ENCODE results near the gene HIRIP3. TPM values are rescaled to one million over a fixed set of nuclear protein-coding genes. Genes with fewer than 3 reads are reported as not detected.
A peak's percentile ranks its signal among the peaks of the same experiment; 100 is the strongest.

The HIRIP3 gene
- polyA plus RNA-seq, 1 of the 3 experiments (the other 2 are of a cell fraction), result 18.9 TPM

DNA sequence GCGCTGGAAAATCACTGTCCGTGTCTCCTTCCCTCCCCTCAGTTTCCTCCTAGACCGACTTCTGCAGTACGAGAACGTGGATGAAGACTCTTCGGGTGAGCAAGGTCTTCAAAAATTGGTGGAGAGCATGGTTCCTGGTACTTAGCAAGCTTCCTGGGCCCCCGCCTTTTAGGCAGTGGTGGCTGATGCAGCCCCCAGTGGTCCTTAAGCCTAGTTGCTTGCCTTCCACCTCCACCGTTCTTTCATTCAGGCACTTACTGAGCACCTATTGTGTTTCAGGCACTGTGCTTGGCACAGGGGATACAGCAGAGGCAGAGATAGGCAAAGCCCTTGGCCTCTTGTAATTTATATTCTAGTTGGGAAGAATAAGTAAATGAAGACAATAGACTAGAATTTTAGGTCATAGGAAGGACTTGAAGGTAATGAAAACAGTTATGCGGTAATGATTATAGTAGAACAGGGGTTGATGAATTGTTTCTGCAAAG, 1.4 kb upstream of the HIRIP3 start (continued):
- TF ChIP-seq SMC3 (IDR thresholded peaks at IDR 0.05; ENCODE audit: low read depth, low read length), result no peak

DNA sequence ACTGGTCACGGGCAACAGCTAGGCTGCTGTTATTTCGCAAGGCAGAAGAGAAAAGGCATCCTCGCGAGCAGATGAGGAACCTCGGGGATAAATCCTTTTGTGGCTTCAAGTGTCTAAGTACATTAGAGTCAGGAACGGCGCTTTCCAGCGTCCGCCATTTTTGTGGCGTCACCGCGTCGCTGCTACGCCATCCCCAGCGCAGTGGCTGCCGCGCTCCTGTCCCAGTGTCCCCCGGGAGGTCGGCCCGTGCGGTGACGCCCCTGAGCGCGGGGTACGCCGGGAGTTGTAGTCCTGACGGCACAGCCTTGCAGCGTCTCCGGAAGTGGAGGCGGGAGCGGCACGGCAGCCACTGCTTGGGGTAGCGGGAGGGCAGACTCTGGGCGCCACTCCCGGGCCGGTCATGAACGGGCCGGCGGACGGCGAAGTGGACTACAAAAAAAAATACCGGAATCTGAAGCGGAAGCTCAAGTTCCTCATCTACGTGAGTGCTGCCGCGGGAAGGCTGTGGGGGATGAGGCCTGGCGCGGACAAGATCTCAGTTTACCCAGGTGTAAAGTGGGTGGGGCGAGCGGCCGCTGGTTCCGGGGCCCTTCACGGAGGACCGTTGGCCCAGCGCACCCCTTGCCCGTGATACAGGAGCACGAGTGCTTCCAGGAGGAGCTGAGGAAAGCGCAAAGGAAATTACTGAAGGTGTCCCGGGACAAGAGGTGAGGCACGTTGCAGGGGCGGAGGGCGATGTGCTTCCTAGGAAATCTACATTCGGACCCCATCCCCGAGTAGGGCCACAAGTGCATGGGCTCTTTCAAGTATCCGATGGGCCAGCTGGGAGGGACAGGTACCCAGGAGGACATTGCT, 721 bp upstream of the HIRIP3 start, which contains the start of gene INO80E:
INO80E (plus strand) TSS at position 331 of the 855 bp plus-strand sequence; CDS start at position 401, 70 bp downstream.
- peak within 1 kb of the TSS; percentile 94 for H3K27ac ChIP-seq (ENCODE audit: low read depth in 2 of 2, low read length in 1 of 2)
- H3K9me3 ChIP-seq, result no peaks in the 10 kb centered on the region
- no peaks in the 10 kb centered on the region for H3K9me2 ChIP-seq
- peak within 1 kb of the TSS; percentile 90 for H3K9ac ChIP-seq
- WGBS (ENCODE audit: low lambda C conversion rate), result under 1% methylated on average over 44 of the region's 65 CpGs
- H3K4me1 ChIP-seq (ENCODE audit: control insufficient read depth in 1 of 2, insufficient read depth in 2 of 2, low read depth in 1 of 2, low read length in 1 of 2), result peaks cover 0 to 14% of the 10 kb centered on the region in 2 experiments; a peak in 1 of 4 replicates
- H3K79me2 ChIP-seq (ENCODE audit: insufficient read depth), result peaks cover 19% of the 10 kb centered on the region; the same call in 1 of the 2 replicates
- H3K27me3 ChIP-seq (ENCODE audit: insufficient read depth), result no peaks in the 10 kb centered on the region
- H4K20me1 ChIP-seq (ENCODE audit: insufficient read depth), result no peaks in the 10 kb centered on the region
- ChIA-PET CTCF (interaction anchor here (0.8 to 2.8 kb wide), 5 partner anchors 10 to 206 kb away, joined by 4 to 11 read pairs (median 4); partner anchors contain the start of genes DOC2A, KIF22 and TLCD3B), POLR2A (interaction anchor here (0.8 to 1.3 kb wide), 5 partner anchors 10 to 98 kb away, joined by 3 to 4 read pairs (median 3); partner anchors contain the start of genes SEZ6L2 and TAOK2)
- H3K36me3 ChIP-seq (replicated peaks in 1 of 2; ENCODE audit: control insufficient read depth in 1 of 2, insufficient read depth in 2 of 2, low read length in 1 of 2), result peaks cover 5 to 30% of the 10 kb centered on the region in 2 experiments
- H3F3A ChIP-seq (replicated peaks; ENCODE audit: insufficient read depth), result peaks cover 10% of the 10 kb centered on the region
- H2AFZ ChIP-seq (ENCODE audit: low read depth), result peak within 1 kb of the TSS; percentile 97
- DNase-seq, result peak; percentile 99
- peak within 1 kb of the TSS; percentile 99 for H3K4me2 ChIP-seq
- H3K4me3 ChIP-seq (ENCODE audit: low read depth in 2 of 2, low read length in 1 of 2), result peak within 1 kb of the TSS; percentile 87 to 92
- TF ChIP-seq GABPA (IDR thresholded peaks at IDR 0.05; ENCODE audit: low read depth) (peak; percentile 75), FOSL2 (IDR thresholded peaks at IDR 0.05; ENCODE audit: borderline replicate concordance, low read depth) (no peak), ELF1 (IDR thresholded peaks at IDR 0.05) (peak; percentile 91), RAD21 (IDR thresholded peaks at IDR 0.05; ENCODE audit: low read length) (no peak), FOXM1 (IDR thresholded peaks at IDR 0.05; ENCODE audit: low read depth) (no peak), EP300 (IDR thresholded peaks at IDR 0.05; ENCODE audit: borderline replicate concordance in 1 of 2, low read depth in 1 of 2, low read length in 1 of 2) (no peak), TEAD4 (IDR thresholded peaks at IDR 0.05; ENCODE audit: borderline replicate concordance, insufficient read depth) (no peak), GATA2 (CRISPR knock-in tag; IDR thresholded peaks at IDR 0.05) (no peak), NRF1 (IDR thresholded peaks at IDR 0.05; ENCODE audit: low read depth, low read length) (peak; percentile 65), POLR2AphosphoS5 (IDR thresholded peaks at IDR 0.05; ENCODE audit: low read depth, low read length) (peak; percentile 61), YY1 (IDR thresholded peaks at IDR 0.05; ENCODE audit: low read depth) (peak; percentile 93), RXRA (IDR thresholded peaks at IDR 0.05; ENCODE audit: borderline replicate concordance, low read depth) (no peak), TAF1 (IDR thresholded peaks at IDR 0.05; ENCODE audit: borderline replicate concordance, low read depth, low read length) (peak; percentile 81; the same call in 1 of the 2 replicates), TCF12 (IDR thresholded peaks at IDR 0.05) (0 out of 2 replicates have a peak, but pooled peaks have one; percentile 4), MXI1 (IDR thresholded peaks at IDR 0.05; ENCODE audit: low read depth, low read length) (peak; percentile 15; the same call in 1 of the 2 replicates), EZH2phosphoT487 (IDR thresholded peaks at IDR 0.05; ENCODE audit: borderline replicate concordance, low read depth) (no peak), SIN3A (IDR thresholded peaks at IDR 0.05; ENCODE audit: borderline replicate concordance, low read depth, low read length) (no peak; the same call in 1 of the 2 replicates), NFIC (IDR thresholded peaks at IDR 0.05; ENCODE audit: borderline replicate concordance) (no peak)
- TF ChIP-seq, protein P1, sequence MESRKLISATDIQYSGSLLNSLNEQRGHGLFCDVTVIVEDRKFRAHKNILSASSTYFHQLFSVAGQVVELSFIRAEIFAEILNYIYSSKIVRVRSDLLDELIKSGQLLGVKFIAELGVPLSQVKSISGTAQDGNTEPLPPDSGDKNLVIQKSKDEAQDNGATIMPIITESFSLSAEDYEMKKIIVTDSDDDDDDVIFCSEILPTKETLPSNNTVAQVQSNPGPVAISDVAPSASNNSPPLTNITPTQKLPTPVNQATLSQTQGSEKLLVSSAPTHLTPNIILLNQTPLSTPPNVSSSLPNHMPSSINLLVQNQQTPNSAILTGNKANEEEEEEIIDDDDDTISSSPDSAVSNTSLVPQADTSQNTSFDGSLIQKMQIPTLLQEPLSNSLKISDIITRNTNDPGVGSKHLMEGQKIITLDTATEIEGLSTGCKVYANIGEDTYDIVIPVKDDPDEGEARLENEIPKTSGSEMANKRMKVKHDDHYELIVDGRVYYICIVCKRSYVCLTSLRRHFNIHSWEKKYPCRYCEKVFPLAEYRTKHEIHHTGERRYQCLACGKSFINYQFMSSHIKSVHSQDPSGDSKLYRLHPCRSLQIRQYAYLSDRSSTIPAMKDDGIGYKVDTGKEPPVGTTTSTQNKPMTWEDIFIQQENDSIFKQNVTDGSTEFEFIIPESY (IDR thresholded peaks at IDR 0.05; ENCODE audit: borderline replicate concordance, low read depth), result no peak
- TF ChIP-seq, protein P2, sequence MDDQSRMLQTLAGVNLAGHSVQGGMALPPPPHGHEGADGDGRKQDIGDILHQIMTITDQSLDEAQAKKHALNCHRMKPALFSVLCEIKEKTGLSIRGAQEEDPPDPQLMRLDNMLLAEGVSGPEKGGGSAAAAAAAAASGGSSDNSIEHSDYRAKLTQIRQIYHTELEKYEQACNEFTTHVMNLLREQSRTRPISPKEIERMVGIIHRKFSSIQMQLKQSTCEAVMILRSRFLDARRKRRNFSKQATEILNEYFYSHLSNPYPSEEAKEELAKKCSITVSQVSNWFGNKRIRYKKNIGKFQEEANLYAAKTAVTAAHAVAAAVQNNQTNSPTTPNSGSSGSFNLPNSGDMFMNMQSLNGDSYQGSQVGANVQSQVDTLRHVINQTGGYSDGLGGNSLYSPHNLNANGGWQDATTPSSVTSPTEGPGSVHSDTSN (IDR thresholded peaks at IDR 0.05), result no peak
- TF ChIP-seq, protein P3, sequence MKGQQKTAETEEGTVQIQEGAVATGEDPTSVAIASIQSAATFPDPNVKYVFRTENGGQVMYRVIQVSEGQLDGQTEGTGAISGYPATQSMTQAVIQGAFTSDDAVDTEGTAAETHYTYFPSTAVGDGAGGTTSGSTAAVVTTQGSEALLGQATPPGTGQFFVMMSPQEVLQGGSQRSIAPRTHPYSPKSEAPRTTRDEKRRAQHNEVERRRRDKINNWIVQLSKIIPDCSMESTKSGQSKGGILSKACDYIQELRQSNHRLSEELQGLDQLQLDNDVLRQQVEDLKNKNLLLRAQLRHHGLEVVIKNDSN (IDR thresholded peaks at IDR 0.05; ENCODE audit: borderline replicate concordance, low read depth), result no peak
- TF ChIP-seq, protein P4, sequence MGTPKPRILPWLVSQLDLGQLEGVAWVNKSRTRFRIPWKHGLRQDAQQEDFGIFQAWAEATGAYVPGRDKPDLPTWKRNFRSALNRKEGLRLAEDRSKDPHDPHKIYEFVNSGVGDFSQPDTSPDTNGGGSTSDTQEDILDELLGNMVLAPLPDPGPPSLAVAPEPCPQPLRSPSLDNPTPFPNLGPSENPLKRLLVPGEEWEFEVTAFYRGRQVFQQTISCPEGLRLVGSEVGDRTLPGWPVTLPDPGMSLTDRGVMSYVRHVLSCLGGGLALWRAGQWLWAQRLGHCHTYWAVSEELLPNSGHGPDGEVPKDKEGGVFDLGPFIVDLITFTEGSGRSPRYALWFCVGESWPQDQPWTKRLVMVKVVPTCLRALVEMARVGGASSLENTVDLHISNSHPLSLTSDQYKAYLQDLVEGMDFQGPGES (IDR thresholded peaks at IDR 0.05; ENCODE audit: low read depth, low read length), result no peak
- TF ChIP-seq, protein P5, sequence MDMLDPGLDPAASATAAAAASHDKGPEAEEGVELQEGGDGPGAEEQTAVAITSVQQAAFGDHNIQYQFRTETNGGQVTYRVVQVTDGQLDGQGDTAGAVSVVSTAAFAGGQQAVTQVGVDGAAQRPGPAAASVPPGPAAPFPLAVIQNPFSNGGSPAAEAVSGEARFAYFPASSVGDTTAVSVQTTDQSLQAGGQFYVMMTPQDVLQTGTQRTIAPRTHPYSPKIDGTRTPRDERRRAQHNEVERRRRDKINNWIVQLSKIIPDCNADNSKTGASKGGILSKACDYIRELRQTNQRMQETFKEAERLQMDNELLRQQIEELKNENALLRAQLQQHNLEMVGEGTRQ (IDR thresholded peaks at IDR 0.05; ENCODE audit: borderline replicate concordance, low read depth, low read length), result no peak; the same call in 1 of the 2 replicates
